Mesenchymal stem cell (in vitro differentiated cells and primary cell): Measurements from ENCODE around the gene BABAM1.
A peak's percentile ranks its signal among the peaks of the same experiment; 100 is the strongest.

Experiments used
- DNase-seq: peaks from one replicate; pipeline ENCODE4 v3.0.0-alpha.2; 2013
- H2AFZ ChIP-seq: one replicate; pipeline ENCODE4 v1.6.1; 2013; ENCODE audit warnings: low read depth, mild to moderate bottlenecking, control low read depth, inconsistent platforms, low read length, moderate library complexity
- H2AK5ac ChIP-seq: 2 replicates; pipeline ENCODE4 v1.6.1; 2013; ENCODE audit warnings: low read length, moderate library complexity, mild to moderate bottlenecking, inconsistent platforms; ENCODE audit not compliant: severe bottlenecking
- H2BK120ac ChIP-seq: one replicate; pipeline ENCODE4 v1.6.1; 2013; ENCODE audit warnings: low read depth, mild to moderate bottlenecking, inconsistent platforms, low read length, moderate library complexity
- H2BK12ac ChIP-seq, 2 experiments: one replicate each; pipeline ENCODE4 v1.6.1; 2013; ENCODE audit warnings: inconsistent platforms in 2 of 2, low read length in 2 of 2, mild to moderate bottlenecking in 2 of 2, moderate library complexity in 2 of 2, control low read depth in 1 of 2
- H2BK15ac ChIP-seq: one replicate; pipeline ENCODE4 v1.6.1; 2013; ENCODE audit warnings: mild to moderate bottlenecking, low read depth, inconsistent platforms; ENCODE audit not compliant: poor library complexity, severe bottlenecking
- H2BK5ac ChIP-seq: 2 replicates; pipeline ENCODE4 v1.6.1; 2013; ENCODE audit warnings: low read depth, mild to moderate bottlenecking, low read length, control low read depth, inconsistent platforms; ENCODE audit not compliant: poor library complexity, severe bottlenecking
- H3K14ac ChIP-seq, 2 experiments: one replicate each; pipeline ENCODE4 v1.6.1; 2013; ENCODE audit warnings: inconsistent platforms in 2 of 2, low read length in 2 of 2, control low read depth in 1 of 2, mild to moderate bottlenecking in 1 of 2, moderate library complexity in 1 of 2
- H3K18ac ChIP-seq, 2 experiments: one replicate each; pipeline ENCODE4 v1.6.1; 2013; ENCODE audit warnings: inconsistent platforms in 2 of 2, low read length in 2 of 2, control low read depth in 1 of 2, low read depth in 1 of 2, mild to moderate bottlenecking in 1 of 2
- H3K23ac ChIP-seq, 2 experiments: one replicate each; pipeline ENCODE4 v1.6.1; 2013; ENCODE audit warnings: inconsistent platforms in 2 of 2, low read length in 2 of 2, mild to moderate bottlenecking in 2 of 2, moderate library complexity in 2 of 2, control low read depth in 1 of 2
- H3K27ac ChIP-seq: 2 replicates; pipeline ENCODE4 v1.5.1; 2013; ENCODE audit warnings: mild to moderate bottlenecking, moderate library complexity, low read length, control low read depth, inconsistent platforms; ENCODE audit not compliant: poor library complexity, severe bottlenecking
- H3K27me3 ChIP-seq, 2 experiments: 2 replicates each; pipeline versions ENCODE4 v1.6.1 to v1.7.0; 2013; ENCODE audit warnings: low read length in 2 of 2, mild to moderate bottlenecking in 2 of 2, moderate library complexity in 2 of 2, control low read depth in 1 of 2, inconsistent platforms in 1 of 2; ENCODE audit not compliant: control insufficient read depth in 1 of 2, insufficient read depth in 1 of 2
- H3K36me3 ChIP-seq, 2 experiments: 2 replicates each; pipeline versions ENCODE4 v1.6.1 to v1.7.0; 2013; ENCODE audit warnings: low read length in 2 of 2, control low read depth in 1 of 2, inconsistent platforms in 1 of 2, low read depth in 1 of 2, mild to moderate bottlenecking in 1 of 2; ENCODE audit not compliant: insufficient read depth in 2 of 2, control insufficient read depth in 1 of 2
- H3K4ac ChIP-seq, 2 experiments: one replicate each; pipeline ENCODE4 v1.6.1; 2013; ENCODE audit warnings: inconsistent platforms in 2 of 2, low read length in 2 of 2, mild to moderate bottlenecking in 2 of 2, moderate library complexity in 2 of 2, control low read depth in 1 of 2, low read depth in 1 of 2
- H3K4me1 ChIP-seq: 2 replicates; pipeline ENCODE4 v1.6.1; 2013; ENCODE audit warnings: low read depth, low read length, control low read depth; ENCODE audit not compliant: control insufficient read depth, insufficient read depth
- H3K4me2 ChIP-seq: 2 replicates; pipeline ENCODE4 v1.6.1; 2013; ENCODE audit warnings: low read length, mild to moderate bottlenecking, inconsistent platforms; ENCODE audit not compliant: poor library complexity, severe bottlenecking
- H3K4me3 ChIP-seq, 2 experiments: 2 replicates each; pipeline versions ENCODE4 v1.5.1 to v1.7.0; 2013; ENCODE audit warnings: low read length in 2 of 2, mild to moderate bottlenecking in 2 of 2, control low read depth in 1 of 2, low read depth in 1 of 2; ENCODE audit not compliant: insufficient read depth in 1 of 2
- H3K79me1 ChIP-seq: replicated peaks from 2 replicates; pipeline ENCODE4 v1.6.1; 2013; ENCODE audit warnings: mild to moderate bottlenecking, control low read depth, low read length, inconsistent platforms; ENCODE audit not compliant: poor library complexity, severe bottlenecking
- H3K9ac ChIP-seq: 2 replicates; pipeline ENCODE4 v1.7.0; 2013; ENCODE audit warnings: mild to moderate bottlenecking, low read length, moderate library complexity
- H3K9me3 ChIP-seq: 2 replicates; pipeline ENCODE4 v1.7.0; 2013; ENCODE audit warnings: mild to moderate bottlenecking, low read length; ENCODE audit not compliant: control insufficient read depth
- H4K8ac ChIP-seq: one replicate; pipeline ENCODE4 v1.6.1; 2013; ENCODE audit warnings: inconsistent platforms, mild to moderate bottlenecking, low read length, moderate library complexity
- H4K91ac ChIP-seq: one replicate; pipeline ENCODE4 v1.6.1; 2013; ENCODE audit warnings: mild to moderate bottlenecking, low read length, inconsistent platforms
- WGBS: methylation state at CpG from one replicate; pipeline ENCODE4 v1.1.7; 2013; ENCODE audit warnings: mixed read lengths; 5-methylcytosine and 5-hydroxymethylcytosine counted together

BABAM1 gene

DNA sequence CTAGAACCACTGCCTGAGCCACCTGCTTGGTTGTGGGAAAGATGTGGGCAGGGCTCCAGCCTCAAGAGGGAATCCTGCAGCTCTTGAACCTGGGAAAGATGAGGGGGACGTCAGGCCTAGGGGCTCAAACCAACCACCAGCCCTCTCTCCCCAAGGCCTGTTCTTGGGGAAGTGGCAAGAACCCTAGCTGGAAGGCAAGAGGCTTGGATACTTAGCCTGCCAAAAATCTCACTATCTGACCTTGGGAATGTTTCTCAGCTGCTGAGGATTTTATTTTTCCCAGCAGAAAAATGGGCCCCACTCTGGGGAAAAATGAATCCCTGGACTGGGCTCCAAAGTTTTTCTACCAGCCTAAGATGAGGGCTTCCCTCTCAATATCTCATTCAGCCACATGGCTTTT lies 7.3 kb upstream of the BABAM1 start:
- Histone ChIP-seq H4K8ac (no peak overlapping the region), H3K18ac (no peak overlapping the region)

DNA sequence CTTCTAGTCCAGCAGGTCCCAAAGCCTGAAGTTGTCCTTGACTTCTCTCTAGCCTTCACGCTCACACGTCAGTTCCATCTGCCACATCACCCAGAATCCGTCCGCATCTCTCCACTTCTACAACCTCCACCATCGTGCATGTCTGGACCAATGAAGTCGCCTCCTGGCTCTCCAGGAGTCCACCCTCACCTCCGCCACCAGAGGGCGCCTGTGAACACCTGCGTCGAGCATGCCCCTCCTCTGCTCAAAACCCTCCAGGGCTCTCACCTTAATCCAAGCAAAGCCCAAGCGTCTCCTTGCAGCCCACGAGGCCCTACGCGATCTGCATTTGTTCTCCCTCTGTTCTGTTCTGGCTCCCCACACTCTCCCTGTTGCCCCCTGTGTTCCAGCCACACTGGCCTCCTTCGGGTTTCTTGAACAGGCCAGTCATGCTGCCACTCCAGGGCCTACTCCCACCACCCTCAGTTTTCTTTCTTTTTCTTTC lies 6.4 kb upstream of the BABAM1 start:
- no peak overlapping the region for H3K18ac ChIP-seq
- 27% methylated on average over 14 of the region's 15 CpGs for WGBS

More for the DNA sequence above, 7.3 kb upstream of the BABAM1 start:
- Histone ChIP-seq H2BK15ac (no peak overlapping the region), H2AK5ac (no peak overlapping the region), H3K23ac (no peak overlapping the region), H3K9ac (no peak overlapping the region), H2BK5ac (no peak overlapping the region), H3K27ac (no peak overlapping the region), H3K14ac (no peak overlapping the region), H2BK12ac (no peak overlapping the region), H3K79me1 (no peaks in the 10 kb centered on the region), H3K4me2 (no peak overlapping the region), H4K91ac (no peak overlapping the region), H3K4me3 (no peak overlapping the region), H3K36me3 (no peaks in the 10 kb centered on the region), H3K4ac (no peak overlapping the region), H3K27me3 (peaks cover 0 to 10% of the 10 kb centered on the region in 2 experiments), H2BK120ac (no peak overlapping the region), H3K4me1 (peaks cover 4% of the 10 kb centered on the region), H2AFZ (no peak overlapping the region), H3K9me3 (peaks cover 10% of the 10 kb centered on the region)
- DNase-seq = no peak
- 83% methylated on average over 1 of the region's 1 CpG for WGBS

DNA sequence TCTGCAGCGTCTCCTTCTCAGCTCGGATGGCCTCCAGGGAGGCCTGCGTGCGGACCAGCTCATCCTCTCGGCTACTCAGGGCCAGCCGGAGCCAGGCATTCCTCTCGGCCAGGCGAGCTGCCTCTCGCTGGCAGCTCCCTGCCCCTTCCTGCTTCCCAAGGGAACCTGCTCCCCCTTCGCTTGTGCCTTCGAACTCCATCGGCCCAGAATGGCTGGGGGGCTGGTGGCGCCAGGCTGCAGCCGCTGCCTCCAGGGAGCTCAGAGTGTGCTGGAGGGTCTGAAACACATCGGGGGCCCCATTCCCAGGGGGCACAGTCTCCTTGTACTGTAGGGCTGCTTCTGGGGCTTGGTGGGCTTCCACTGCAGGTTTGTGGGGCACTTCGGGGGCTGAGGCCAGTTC lies 4.7 kb upstream of the BABAM1 start:
- Histone ChIP-seq H3K27ac (no peak overlapping the region), H3K36me3 (no peaks in the 10 kb centered on the region), H4K8ac (no peak overlapping the region), H2AK5ac (no peak overlapping the region), H3K4me2 (no peak overlapping the region), H3K4me3 (no peak overlapping the region), H3K18ac (no peak overlapping the region), H2AFZ (no peak overlapping the region), H2BK15ac (no peak overlapping the region), H3K4ac (no peak overlapping the region), H2BK12ac (no peak overlapping the region), H2BK120ac (no peak overlapping the region), H3K27me3 (peaks cover 0 to 2% of the 10 kb centered on the region in 2 experiments), H3K79me1 (peaks cover under 1% of the 10 kb centered on the region), H2BK5ac (no peak overlapping the region), H3K14ac (no peak overlapping the region), H3K9me3 (peaks cover 10% of the 10 kb centered on the region), H4K91ac (peak overlapping the region; percentile 29), H3K9ac (no peak overlapping the region), H3K23ac (no peak overlapping the region), H3K4me1 (no peaks in the 10 kb centered on the region)
- DNase-seq = no peak
- 81% methylated on average over 16 of the region's 16 CpGs for WGBS

More for the DNA sequence above, 6.4 kb upstream of the BABAM1 start:
- Histone ChIP-seq H3K9me3 (peaks cover 10% of the 10 kb centered on the region), H3K36me3 (no peaks in the 10 kb centered on the region), H4K8ac (no peak overlapping the region), H3K4me3 (no peak overlapping the region), H3K27me3 (peaks cover 0 to 10% of the 10 kb centered on the region in 2 experiments), H2BK5ac (no peak overlapping the region), H3K23ac (no peak overlapping the region), H3K14ac (no peak overlapping the region), H2BK15ac (no peak overlapping the region), H3K4me2 (no peak overlapping the region), H3K4me1 (no peaks in the 10 kb centered on the region), H3K4ac (no peak overlapping the region), H4K91ac (no peak overlapping the region), H2BK120ac (no peak overlapping the region), H2AK5ac (no peak overlapping the region), H3K79me1 (no peaks in the 10 kb centered on the region), H3K27ac (no peak overlapping the region), H3K9ac (no peak overlapping the region), H2BK12ac (no peak overlapping the region), H2AFZ (no peak overlapping the region)
- peak; percentile 71 for DNase-seq

DNA sequence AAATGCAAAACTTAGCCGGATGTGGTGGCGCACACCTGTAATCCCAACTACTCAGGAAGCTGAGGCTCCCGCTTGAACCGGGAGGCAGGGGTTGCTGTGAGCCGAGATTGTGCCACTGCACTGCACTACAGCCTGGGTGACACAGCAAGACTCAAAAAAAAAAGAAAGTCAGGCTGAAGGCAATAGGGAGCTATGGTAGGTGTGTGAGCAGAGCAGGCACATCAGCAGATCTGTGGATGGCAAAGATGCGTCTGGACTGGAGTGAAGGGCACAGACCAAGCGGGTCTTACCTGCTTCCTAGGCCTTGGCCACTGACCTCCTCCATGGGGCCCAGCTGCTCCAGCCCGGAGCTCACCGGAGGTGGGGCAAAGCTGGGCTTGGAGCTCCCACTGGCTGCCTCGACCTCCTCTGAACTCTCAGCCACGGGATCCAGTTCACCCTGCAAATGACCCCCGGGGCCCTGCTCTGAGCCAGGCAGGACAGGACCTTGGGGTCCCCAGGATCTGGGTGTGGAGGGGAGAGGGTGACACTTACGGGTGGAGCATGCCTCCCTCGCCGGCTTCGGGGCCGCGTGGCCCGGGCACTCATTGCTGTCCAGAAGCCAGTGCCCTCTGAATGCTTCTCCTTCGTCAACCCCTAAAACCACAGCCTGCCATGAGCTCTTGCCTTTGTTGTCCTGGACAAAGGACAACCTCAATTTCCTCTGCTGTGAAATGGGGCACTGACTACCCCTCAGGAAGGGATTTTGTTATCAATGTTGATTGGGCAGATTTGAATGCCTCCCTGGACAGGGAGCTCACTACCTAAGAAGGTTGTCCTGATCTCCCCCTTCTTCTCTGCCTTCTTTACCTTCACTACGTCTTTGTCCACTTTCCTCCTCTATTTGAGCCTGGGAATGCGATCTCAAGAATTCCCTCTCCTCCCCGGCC lies 3.3 kb upstream of the BABAM1 start:
- Histone ChIP-seq H4K91ac (no peak overlapping the region), H2BK5ac (no peak overlapping the region), H3K27me3 (peaks cover 0 to 2% of the 10 kb centered on the region in 2 experiments), H3K14ac (no peak overlapping the region), H3K23ac (no peak overlapping the region), H2AFZ (no peak overlapping the region), H3K9ac (no peak overlapping the region), H3K4ac (no peak overlapping the region), H3K4me2 (no peak overlapping the region), H3K9me3 (peaks cover 10% of the 10 kb centered on the region), H3K18ac (no peak overlapping the region), H3K36me3 (peaks cover 2 to 3% of the 10 kb centered on the region in 2 experiments), H3K4me1 (peaks cover 7% of the 10 kb centered on the region), H2BK12ac (no peak overlapping the region), H2BK15ac (no peak overlapping the region), H3K79me1 (peaks cover 8% of the 10 kb centered on the region), H3K4me3 (no peak overlapping the region), H2BK120ac (no peak overlapping the region), H3K27ac (no peak overlapping the region), H4K8ac (no peak overlapping the region), H2AK5ac (no peak overlapping the region)
- DNase-seq = no peak
- WGBS = 94% methylated on average over 23 of the region's 23 CpGs
